Activated CD4-positive, alpha-beta T cell treated with anti-CD3 and anti-CD28 coated beads, Interleukin-2, amount 10 ng/mL, durations not matched to agents 7 days and 5 days (primary cell): ENCODE data around the gene CIDEA. TPM values are rescaled to one million over a fixed set of nuclear protein-coding genes. Genes with fewer than 3 reads are reported as not detected.

Experiments
- CTCF ChIA-PET: fragments of 350-600 bp; sonication (Branson Sonifier 250); formaldehyde crosslinking; loops from one replicate; lab custom pipeline; 2021; ENCODE audit warnings: antibody characterized with exemption; lab: Charles Lee
- POLR2A ChIA-PET: fragments of 350-600 bp; sonication (Branson Sonifier 250); formaldehyde crosslinking; loops from one replicate; lab custom pipeline; 2021; ENCODE audit warnings: antibody characterized with exemption; lab: Charles Lee
- DNase-seq: peaks from one replicate; pipeline ENCODE4 v3.0.0-alpha.2; 2020
- H3K27ac Mint-ChIP-seq: one replicate; pipeline ENCODE4 v1.8.0; 2021; ENCODE audit warnings: mild to moderate bottlenecking, moderate library complexity, mixed read lengths
- H3K27me3 Mint-ChIP-seq: one replicate; pipeline ENCODE4 v1.8.0; 2021; ENCODE audit warnings: mixed read lengths
- H3K36me3 Mint-ChIP-seq: one replicate; pipeline ENCODE4 v1.8.0; 2021; ENCODE audit warnings: low read depth, mixed read lengths
- H3K4me1 Mint-ChIP-seq: one replicate; pipeline ENCODE4 v1.8.0; 2021; ENCODE audit warnings: mixed read lengths
- H3K4me3 Mint-ChIP-seq: one replicate; pipeline ENCODE4 v1.8.0; 2021; ENCODE audit warnings: mild to moderate bottlenecking, moderate library complexity, mixed read lengths
- H3K9me3 Mint-ChIP-seq: one replicate; pipeline ENCODE4 v1.8.0; 2021; ENCODE audit warnings: mixed read lengths
- total RNA-seq, 2 experiments: library from RNA; stranded (reverse); gene quantifications; one replicate each; pipeline ENCODE4 v1.2.3, GENCODE V29; 2021

Gene CIDEA
- total RNA-seq, 2 experiments from 2014 or later, result not detected

DNA sequence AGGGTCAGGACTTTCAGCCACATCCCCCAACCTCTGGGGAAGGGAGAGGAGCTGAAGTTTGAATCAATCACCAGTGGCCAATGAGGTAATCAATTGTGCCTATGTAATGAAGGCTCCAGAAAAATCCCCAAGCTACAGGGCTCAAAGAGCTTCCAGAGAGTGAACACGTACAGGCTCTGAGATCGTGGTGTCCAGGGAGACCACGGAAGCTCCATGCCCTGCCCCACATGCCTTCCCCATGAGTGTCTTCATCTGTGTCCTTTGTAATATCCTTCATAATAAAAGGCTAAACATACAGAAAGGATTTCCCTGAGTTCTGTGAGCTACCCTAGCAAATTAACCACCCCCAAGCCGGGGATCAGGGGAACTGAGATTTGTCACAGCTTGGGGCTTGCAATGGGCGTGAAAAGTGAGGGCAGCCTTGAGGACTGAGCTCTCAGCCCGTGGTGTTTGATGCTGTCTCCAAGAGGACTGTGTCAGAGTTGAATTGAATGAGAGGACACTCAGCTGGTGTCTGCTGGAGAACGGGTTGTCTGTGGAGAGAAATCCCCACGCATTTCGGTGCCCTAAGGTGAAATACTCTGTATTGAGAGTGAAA lies 28.4 kb downstream of the CIDEA start:
- no peak for DNase-seq
- Mint-ChIP-seq H3K36me3 (no peaks in the 10 kb centered on the region), H3K27me3 (peaks cover 15% of the 10 kb centered on the region), H3K4me3 (no peak overlapping the region), H3K4me1 (peaks cover 3% of the 10 kb centered on the region), H3K9me3 (no peaks in the 10 kb centered on the region), H3K27ac (no peak overlapping the region)
- ChIA-PET CTCF (no interaction called here), POLR2A (no interaction called here)

DNA sequence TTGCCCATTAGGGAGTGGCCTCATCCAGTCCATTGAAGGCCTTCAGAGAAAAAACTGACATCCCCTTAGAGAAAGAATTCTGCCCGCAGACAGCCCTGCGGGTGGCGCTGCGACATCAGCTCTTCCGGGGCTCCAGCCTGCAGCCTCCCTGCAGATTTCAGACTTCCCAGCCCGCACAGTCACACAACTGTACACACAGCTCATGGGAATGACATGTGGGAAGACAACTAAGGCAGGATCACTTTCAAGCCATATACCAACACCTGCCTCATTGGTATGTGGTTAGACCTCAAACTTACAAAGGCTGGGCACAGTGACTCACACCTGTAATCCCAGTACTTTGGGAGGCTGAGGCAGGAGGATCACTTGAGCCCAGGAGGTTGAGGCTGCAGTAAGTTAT lies 29.1 kb downstream of the CIDEA start:
- no peaks in the 10 kb centered on the region for H3K36me3 Mint-ChIP-seq
- peaks cover 3% of the 10 kb centered on the region for H3K4me1 Mint-ChIP-seq
- no peak overlapping the region for H3K4me3 Mint-ChIP-seq
- CTCF ChIA-PET, result interaction anchor here (1.1 kb wide), 1 partner anchor 11 kb away, joined by 4 read pairs; no protein-coding TSS in a partner anchor
- no peak overlapping the region for H3K27ac Mint-ChIP-seq
- peaks cover 22% of the 10 kb centered on the region for H3K27me3 Mint-ChIP-seq
- POLR2A ChIA-PET, result no interaction called here
- no peaks in the 10 kb centered on the region for H3K9me3 Mint-ChIP-seq
- no peak for DNase-seq

DNA sequence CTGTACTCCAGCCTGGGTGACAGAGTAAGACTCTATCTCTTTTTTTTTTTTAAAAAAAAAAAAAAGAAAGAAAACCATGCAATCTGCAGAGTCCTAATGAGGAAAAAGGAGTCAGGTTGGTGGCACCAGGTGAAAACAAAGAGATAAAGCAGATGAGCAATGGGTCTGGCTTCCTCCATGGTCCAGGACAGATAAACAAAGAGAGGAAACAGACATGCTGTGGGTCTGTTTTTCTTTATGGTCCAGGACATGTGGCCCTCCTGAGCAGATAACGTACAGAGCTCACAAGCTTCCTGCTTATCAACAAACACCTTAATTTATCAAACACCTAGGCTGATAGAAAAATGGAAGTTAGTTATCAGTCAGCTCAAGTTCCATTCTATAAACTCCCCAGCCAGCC lies 29.5 kb downstream of the CIDEA start:
- H3K27ac Mint-ChIP-seq, result no peak overlapping the region
- peaks cover 27% of the 10 kb centered on the region for H3K27me3 Mint-ChIP-seq
- H3K36me3 Mint-ChIP-seq, result no peaks in the 10 kb centered on the region
- ChIA-PET CTCF (interaction anchor here (1.1 kb wide), 1 partner anchor 12 kb away, joined by 4 read pairs; no protein-coding TSS in a partner anchor), POLR2A (no interaction called here)
- no peak overlapping the region for H3K4me3 Mint-ChIP-seq
- DNase-seq, result no peak
- no peaks in the 10 kb centered on the region for H3K9me3 Mint-ChIP-seq
- H3K4me1 Mint-ChIP-seq, result peaks cover 3% of the 10 kb centered on the region

DNA sequence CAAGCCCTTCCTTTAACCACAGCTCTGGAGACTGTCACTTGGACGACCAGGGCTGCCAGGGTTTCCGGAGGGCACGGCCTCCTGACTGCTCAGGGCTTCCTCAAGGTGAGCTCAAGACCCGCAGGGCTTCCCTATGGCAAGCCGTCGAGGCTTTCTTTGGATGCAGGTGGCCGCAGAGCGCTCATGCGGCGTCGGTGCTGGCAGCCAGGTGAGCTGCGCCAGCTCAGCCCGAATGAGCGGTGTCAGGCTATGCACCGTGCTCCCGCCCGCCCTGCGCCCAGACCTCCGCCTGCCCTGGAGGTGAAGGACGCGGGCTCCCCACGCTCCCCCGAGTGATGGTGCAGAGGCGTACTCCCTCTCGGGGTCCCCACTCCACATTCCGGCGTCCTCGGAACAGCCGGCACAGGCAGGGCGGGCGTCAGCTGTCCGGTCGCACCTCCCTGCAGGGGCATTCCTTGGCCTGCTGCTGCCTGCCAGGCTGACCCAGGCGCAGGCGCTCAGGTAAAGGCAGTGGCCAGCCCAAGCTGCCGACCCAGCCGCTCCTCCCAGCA lies 33.0 kb downstream of the CIDEA start:
- peaks cover 37% of the 10 kb centered on the region for H3K27me3 Mint-ChIP-seq
- CTCF ChIA-PET, result interaction anchor here (1.2 to 2.1 kb wide), 2 partner anchors 15 to 35 kb away, joined by 3 to 5 read pairs; no protein-coding TSS in a partner anchor
- POLR2A ChIA-PET, result no interaction called here

DNA sequence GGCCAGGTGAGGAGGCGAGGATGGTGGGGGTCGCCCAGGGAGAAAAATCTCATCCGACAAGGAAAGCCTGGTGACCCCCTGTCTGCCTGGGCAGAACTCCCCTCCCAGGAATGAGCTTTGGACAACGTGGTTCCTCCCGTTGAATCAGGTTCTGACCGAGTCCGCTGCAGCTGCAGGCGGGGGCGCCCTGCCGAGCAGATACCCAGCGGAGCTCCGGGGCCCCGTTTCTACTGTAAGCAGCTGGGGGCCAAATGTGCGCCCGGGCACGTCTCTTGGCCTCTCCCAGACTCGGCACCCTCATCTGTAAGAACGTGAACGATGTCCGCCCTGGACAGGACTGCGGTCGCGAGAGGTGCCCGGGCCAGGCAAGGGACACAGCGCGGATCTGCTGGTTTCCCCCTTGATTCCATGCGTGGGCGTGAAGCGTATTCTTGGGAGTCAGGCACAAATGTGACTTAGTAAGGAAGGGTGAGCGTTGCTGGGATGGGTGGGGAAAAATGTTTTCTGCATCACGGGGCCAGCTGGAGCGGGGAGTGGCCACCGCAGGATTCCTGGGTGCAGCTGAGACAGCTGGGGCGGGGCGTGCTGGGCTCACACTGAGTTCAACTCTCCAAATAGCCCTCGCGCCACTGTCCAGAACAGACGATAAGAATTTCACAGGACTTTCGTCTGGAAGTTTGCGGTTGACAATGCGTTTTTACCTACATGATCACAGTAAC lies 33.7 kb downstream of the CIDEA start:
- Mint-ChIP-seq H3K27ac (no peak overlapping the region), H3K27me3 (peaks cover 37% of the 10 kb centered on the region), H3K4me1 (peaks cover 3% of the 10 kb centered on the region), H3K36me3 (no peaks in the 10 kb centered on the region), H3K9me3 (no peaks in the 10 kb centered on the region), H3K4me3 (no peak overlapping the region)
- ChIA-PET POLR2A (no interaction called here), CTCF (interaction anchor here (1.2 to 2.1 kb wide), 2 partner anchors 16 to 35 kb away, joined by 3 to 5 read pairs; no protein-coding TSS in a partner anchor)
- DNase-seq, result no peak

More for the DNA sequence above, 33.0 kb downstream of the CIDEA start:
- peaks cover 3% of the 10 kb centered on the region for H3K4me1 Mint-ChIP-seq
- H3K9me3 Mint-ChIP-seq, result no peaks in the 10 kb centered on the region
- H3K36me3 Mint-ChIP-seq, result no peaks in the 10 kb centered on the region
- H3K27ac Mint-ChIP-seq, result no peak overlapping the region
- no peak overlapping the region for H3K4me3 Mint-ChIP-seq
- no peak for DNase-seq

DNA sequence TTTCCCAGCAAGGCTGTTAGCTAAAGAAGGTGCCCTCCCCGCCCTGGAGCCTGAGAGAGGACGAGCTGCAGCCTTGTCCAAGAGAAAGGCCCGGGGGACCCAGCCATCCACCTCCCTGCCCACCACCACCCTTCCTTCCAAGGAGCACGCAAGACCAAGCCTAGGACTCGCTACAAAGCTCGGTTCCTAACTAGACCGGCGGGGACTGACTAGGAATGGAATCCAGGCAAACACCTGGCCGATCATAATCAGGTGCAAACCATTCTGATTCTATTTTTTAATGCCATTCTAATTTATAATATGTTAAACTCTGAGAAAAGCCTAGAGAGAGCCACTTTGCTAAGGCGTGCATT lies 34.2 kb downstream of the CIDEA start:
- no peak for DNase-seq
- H3K4me1 Mint-ChIP-seq, result peaks cover 3% of the 10 kb centered on the region
- H3K36me3 Mint-ChIP-seq, result no peaks in the 10 kb centered on the region
- ChIA-PET CTCF (interaction anchor here (1.2 to 2.1 kb wide), 2 partner anchors 16 to 36 kb away, joined by 3 to 5 read pairs; no protein-coding TSS in a partner anchor), POLR2A (no interaction called here)
- no peak overlapping the region for H3K4me3 Mint-ChIP-seq
- H3K27ac Mint-ChIP-seq, result no peak overlapping the region
- H3K9me3 Mint-ChIP-seq, result no peaks in the 10 kb centered on the region
- peaks cover 37% of the 10 kb centered on the region for H3K27me3 Mint-ChIP-seq

DNA sequence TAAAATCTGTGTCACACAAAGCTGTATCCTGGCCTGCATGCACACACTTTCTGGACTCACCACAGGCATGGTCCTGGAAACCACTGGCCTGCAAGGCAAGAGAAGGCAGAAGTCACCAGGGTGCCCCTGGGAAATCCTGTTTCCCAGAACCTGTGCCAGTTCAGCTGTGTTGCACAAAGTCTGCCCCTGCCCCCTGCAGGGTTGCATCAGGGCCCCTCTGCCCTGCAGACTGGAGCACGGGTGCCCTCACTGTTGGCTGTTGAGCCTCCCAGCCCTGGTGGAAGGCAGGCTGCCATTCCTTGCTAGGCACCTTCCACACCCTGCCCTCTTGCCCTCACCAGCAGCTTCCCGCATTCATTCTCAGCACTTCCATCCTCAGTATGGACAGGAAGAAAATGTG lies 35.9 kb downstream of the CIDEA start:
- H3K4me3 Mint-ChIP-seq, result no peak overlapping the region
- no peaks in the 10 kb centered on the region for H3K9me3 Mint-ChIP-seq
- POLR2A ChIA-PET, result no interaction called here

DNA sequence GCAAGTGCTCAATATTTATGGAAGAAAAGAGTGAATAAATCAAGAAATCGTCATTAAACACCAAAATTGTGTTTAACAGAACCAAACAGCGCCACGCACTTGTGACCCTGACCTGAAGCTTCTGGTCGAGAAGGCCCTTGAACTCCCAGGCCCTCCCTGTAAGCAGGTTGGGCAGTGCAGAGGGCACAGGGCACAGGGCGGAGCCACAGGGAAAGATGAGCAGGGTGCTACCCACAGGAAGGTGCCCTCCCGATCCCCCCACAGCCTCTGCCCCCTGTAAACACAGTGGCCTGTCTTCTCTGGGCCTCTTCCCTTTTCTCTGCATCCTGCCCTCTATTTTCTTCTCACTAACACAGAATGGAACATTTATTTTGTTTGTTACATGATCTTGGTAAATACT lies 37.0 kb downstream of the CIDEA start:
- CTCF ChIA-PET, result interaction anchor here (0.8 kb wide), 1 partner anchor 37 kb away, joined by 3 read pairs; no protein-coding TSS in a partner anchor
- H3K27me3 Mint-ChIP-seq, result peaks cover 23% of the 10 kb centered on the region
- no peak overlapping the region for H3K27ac Mint-ChIP-seq
- no peaks in the 10 kb centered on the region for H3K36me3 Mint-ChIP-seq
- H3K9me3 Mint-ChIP-seq, result no peaks in the 10 kb centered on the region
- peaks cover 3% of the 10 kb centered on the region for H3K4me1 Mint-ChIP-seq
- POLR2A ChIA-PET, result no interaction called here
- no peak overlapping the region for H3K4me3 Mint-ChIP-seq
- no peak for DNase-seq

More for the DNA sequence above, 35.9 kb downstream of the CIDEA start:
- Mint-ChIP-seq H3K27me3 (peaks cover 26% of the 10 kb centered on the region), H3K4me1 (peaks cover 3% of the 10 kb centered on the region), H3K36me3 (no peaks in the 10 kb centered on the region), H3K27ac (no peak overlapping the region)
- CTCF ChIA-PET, result interaction anchor here (1.0 kb wide), 1 partner anchor 18 kb away, joined by 3 read pairs; no protein-coding TSS in a partner anchor
- DNase-seq, result no peak

DNA sequence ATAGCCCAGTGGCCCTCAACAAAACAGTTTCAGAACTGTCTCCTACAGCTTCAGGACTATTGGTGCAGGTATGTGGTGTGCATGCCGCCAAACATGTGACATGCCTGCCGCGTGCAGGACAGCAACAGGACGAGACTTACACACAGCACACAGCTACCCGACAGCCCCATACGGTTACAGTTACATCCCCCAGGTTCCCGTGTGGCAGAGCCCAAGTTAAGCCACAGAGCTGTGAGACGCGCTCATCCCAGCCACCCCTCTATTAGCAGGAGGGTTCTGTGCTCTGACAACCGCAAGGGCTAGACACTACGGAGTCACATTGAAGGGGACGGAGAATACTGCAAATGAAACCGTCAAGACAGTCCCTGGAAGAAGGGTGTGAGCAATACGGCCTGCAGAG lies 37.5 kb downstream of the CIDEA start:
- no peaks in the 10 kb centered on the region for H3K9me3 Mint-ChIP-seq
- DNase-seq, result no peak
- H3K4me3 Mint-ChIP-seq, result no peak overlapping the region
- peaks cover 3% of the 10 kb centered on the region for H3K4me1 Mint-ChIP-seq
- H3K36me3 Mint-ChIP-seq, result no peaks in the 10 kb centered on the region
- CTCF ChIA-PET, result interaction anchor here (0.8 kb wide), 1 partner anchor 36 kb away, joined by 3 read pairs; no protein-coding TSS in a partner anchor
- H3K27me3 Mint-ChIP-seq, result peaks cover 23% of the 10 kb centered on the region
- no peak overlapping the region for H3K27ac Mint-ChIP-seq
- POLR2A ChIA-PET, result no interaction called here

DNA sequence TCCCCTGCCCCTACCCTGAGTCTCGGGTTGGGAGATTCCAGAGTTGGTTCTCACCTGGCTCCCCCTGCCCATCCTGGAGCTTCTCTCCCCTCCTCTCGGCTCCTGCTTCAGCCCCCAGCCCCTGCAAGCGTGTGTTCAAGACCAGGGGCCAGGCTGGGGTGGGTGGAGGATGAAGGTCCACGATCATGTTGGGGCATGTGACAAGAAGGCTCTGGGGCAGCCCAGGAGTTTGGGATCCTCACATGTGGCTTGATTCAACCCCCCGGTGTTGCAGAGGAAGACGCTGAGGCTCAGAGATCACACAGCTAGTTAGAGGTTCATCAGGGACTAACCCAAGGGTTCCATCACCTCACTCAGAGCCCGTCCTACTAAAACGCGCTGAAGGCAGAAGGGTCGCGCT lies 39.7 kb downstream of the CIDEA start:
- POLR2A ChIA-PET, result no interaction called here
- Mint-ChIP-seq H3K27me3 (peaks cover 11% of the 10 kb centered on the region), H3K9me3 (no peaks in the 10 kb centered on the region), H3K4me3 (no peak overlapping the region), H3K36me3 (no peaks in the 10 kb centered on the region), H3K27ac (no peak overlapping the region), H3K4me1 (no peaks in the 10 kb centered on the region)
- CTCF ChIA-PET, result no interaction called here
- DNase-seq, result no peak

DNA sequence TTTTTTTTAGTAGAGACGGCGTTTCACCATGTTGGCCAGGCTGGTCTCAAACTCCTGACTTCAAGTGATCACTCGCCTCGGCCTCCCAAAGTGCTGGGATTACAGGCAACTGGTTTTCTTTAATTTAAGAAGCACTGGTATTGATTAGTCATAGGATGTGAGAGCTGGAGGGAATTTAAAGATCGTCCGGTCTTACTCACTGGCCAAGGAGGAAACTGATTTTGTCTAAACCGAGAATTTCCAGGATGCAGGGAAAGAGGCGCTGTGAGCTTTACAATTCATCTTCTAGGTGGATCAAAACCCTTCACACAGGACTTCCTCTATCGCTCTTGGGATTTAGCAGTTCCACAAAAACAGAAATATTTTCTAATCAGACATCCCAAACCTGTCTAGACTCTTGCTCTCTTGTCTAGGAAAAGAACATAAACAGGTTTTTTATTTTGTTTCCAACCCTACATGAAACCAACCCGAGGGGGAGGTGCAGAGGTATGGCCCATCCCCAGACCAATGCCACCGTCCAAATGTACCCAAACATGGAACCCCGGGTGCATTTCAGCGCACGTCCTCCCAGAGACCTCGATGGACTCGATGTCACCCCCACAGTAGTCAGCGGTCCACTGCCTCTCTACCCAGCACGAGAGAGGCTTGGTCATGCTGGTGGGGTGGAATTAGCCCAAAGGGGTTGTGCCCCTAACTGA lies 41.4 kb downstream of the CIDEA start:
- CTCF ChIA-PET, result interaction anchor here (0.5 to 0.7 kb wide), 2 partner anchors 28 to 1583 kb away, joined by 3 to 4 read pairs; no protein-coding TSS in a partner anchor
- no peak overlapping the region for H3K27ac Mint-ChIP-seq
- H3K4me3 Mint-ChIP-seq, result no peak overlapping the region
- no peaks in the 10 kb centered on the region for H3K4me1 Mint-ChIP-seq
- POLR2A ChIA-PET, result no interaction called here
- no peaks in the 10 kb centered on the region for H3K9me3 Mint-ChIP-seq
- peaks cover 4% of the 10 kb centered on the region for H3K27me3 Mint-ChIP-seq
- no peak for DNase-seq
- H3K36me3 Mint-ChIP-seq, result no peaks in the 10 kb centered on the region

DNA sequence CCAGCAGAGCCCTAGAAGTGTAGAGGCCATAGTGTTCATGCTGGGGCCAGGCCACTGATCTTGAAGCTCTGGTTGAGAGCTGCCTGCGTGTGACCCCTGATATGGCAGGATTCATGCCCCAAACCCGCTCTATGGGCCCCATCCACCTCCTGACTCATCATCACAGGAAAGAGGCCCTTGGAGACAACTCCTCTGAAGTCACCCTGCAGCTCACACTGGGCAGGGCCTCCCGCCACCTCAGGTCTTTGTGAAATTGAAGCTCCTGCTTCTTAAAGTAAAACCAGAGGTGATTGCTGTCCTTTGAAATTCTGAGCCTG lies 41.9 kb downstream of the CIDEA start:
- no peaks in the 10 kb centered on the region for H3K4me1 Mint-ChIP-seq
- H3K27me3 Mint-ChIP-seq, result peaks cover 4% of the 10 kb centered on the region
- CTCF ChIA-PET, result interaction anchor here (0.5 kb wide), 1 partner anchor 1582 kb away, joined by 3 read pairs; no protein-coding TSS in a partner anchor
- DNase-seq, result no peak
- H3K9me3 Mint-ChIP-seq, result no peaks in the 10 kb centered on the region
- no peaks in the 10 kb centered on the region for H3K36me3 Mint-ChIP-seq
- H3K27ac Mint-ChIP-seq, result no peak overlapping the region
- H3K4me3 Mint-ChIP-seq, result no peak overlapping the region
- POLR2A ChIA-PET, result no interaction called here
